ENCODE results near the gene ABCC3.
"Not testable (repeated sequence)": the region's sequence is repeated elsewhere in the genome, so short reads cannot be mapped to it uniquely, and the experiment has no call there.

ABCC3 gene

DNA sequence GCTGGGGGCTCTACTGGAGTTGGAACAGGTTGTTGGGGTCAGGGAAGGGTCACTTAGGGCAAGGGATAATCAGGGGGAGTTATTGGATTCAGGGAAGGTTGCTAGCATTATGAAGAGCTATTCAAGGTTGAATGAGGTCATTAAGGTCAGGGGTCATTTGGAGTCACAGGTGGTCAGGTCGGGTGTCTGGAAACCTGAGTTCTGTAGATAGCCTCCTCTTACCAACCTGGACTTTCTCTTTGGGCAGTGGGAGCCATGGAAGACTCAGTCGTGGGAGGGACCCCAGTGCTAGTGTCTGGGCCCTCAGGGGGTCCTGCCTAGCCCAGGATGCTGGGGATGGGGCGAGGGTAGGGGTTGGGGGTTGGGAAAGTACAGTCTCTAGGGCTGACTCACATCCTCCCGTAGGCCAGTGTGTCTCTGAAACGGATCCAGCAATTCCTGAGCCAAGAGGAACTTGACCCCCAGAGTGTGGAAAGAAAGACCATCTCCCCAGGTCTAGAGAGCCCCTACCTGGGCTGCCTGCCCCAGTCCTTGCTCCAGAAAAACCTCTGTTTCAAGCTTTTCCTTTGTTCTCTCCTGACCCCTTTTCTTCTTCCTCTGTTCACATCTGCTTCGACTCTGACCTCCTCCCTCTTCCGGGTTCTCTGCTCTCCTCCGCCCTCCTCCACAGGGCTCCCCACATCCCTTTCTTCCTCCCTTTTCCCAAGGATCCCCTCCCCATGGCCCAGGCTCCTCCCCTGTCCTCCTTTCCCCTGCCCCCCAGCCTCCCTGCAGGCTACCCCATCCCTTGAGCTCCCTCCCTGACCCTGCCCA is 33.5 kb downstream of the ABCC3 start:
- DNase-seq, result no peak

DNA sequence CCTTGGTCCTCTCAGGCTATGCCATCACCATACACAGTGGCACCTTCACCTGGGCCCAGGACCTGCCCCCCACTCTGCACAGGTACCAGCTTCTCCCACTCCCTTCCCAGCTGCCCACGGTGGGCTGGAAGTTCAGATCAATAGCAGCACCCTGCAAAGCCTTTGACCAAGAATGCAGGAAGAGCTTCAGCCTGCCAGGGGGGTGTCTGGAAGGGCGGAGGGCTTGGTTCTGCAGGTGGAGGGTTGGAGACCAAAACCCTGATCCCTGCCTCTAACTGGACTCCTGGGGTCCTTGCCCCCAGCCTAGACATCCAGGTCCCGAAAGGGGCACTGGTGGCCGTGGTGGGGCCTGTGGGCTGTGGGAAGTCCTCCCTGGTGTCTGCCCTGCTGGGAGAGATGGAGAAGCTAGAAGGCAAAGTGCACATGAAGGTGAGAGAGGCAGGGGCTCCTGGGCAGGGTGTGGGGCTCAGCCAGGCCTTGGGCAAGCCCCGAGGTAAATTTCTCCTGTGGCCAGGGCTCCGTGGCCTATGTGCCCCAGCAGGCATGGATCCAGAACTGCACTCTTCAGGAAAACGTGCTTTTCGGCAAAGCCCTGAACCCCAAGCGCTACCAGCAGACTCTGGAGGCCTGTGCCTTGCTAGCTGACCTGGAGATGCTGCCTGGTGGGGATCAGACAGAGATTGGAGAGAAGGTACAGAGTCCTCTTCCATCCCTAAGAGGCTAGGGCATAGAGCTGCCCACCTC is 34.3 kb downstream of the ABCC3 start:
- DNase-seq, result no peak

DNA sequence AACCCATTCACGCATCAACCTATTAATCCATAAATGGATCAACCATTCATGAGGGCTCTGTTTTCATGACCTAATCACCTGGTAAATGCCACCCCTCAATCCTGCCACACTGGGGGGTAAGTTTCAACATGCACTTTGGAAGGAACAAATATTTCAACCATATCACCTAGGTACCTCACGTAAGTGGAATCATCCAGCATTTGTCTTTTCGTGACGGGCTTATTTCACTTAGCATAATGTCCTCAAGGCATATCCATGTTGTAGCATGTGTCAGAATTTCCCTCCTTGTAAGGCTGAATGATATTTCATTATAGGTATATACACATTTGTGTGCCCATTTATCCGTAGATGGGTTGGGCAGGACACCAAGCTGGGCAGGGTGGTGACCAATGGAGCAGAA is 37.4 kb downstream of the ABCC3 start:
- no peak for DNase-seq

DNA sequence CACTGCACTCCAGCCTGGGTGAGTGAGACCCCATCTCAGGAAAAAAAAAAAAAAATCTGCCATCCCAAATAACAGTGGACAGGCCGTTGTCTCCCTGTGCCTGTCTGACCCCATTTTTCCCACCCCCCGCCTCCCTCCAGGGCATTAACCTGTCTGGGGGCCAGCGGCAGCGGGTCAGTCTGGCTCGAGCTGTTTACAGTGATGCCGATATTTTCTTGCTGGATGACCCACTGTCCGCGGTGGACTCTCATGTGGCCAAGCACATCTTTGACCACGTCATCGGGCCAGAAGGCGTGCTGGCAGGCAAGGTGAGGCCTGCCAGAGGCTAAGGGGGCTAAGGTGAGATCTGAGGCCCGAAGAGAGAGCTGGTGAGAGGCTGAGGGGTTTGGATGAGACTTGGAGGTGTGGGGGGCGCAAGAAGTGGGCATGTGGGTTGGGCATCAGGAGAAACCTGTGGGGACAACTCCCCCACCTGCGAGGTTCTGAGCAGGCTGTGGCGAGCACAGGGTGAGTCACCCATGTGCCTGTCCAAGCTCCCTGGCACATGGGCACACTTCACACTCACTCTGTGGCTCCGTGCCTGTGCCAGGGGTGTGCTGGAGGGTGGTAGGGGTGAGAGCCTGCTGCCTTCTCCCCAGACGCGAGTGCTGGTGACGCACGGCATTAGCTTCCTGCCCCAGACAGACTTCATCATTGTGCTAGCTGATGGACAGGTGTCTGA is 38.3 kb downstream of the ABCC3 start:
- DNase-seq, result no peak

DNA sequence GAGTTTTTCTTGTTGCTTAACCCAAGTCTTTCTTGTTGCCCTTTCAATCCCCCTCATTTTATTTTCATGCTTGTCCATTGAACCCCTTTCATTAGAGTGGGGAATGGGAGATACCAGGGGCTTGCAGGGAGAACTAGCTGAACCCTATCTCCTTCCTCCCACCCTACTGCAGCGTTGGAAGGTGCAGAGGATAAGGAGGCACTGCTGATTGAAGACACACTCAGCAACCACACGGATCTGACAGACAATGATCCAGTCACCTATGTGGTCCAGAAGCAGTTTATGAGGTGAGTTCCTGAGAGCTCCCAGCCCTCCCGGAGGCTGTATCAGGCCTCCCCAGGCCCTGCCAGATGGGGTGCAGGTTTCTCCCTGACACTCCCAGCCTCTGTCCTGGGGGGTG is 40.5 kb downstream of the ABCC3 start:
- no peak for DNase-seq

DNA sequence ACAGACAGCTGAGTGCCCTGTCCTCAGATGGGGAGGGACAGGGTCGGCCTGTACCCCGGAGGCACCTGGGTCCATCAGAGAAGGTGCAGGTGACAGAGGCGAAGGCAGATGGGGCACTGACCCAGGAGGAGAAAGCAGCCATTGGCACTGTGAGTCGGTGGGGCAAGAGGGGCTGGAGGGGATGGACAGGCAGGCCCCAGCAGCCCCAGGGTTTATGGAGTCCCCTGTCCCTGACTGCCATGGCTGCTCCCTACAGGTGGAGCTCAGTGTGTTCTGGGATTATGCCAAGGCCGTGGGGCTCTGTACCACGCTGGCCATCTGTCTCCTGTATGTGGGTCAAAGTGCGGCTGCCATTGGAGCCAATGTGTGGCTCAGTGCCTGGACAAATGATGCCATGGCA is 40.9 kb downstream of the ABCC3 start:
- DNase-seq, result no peak

DNA sequence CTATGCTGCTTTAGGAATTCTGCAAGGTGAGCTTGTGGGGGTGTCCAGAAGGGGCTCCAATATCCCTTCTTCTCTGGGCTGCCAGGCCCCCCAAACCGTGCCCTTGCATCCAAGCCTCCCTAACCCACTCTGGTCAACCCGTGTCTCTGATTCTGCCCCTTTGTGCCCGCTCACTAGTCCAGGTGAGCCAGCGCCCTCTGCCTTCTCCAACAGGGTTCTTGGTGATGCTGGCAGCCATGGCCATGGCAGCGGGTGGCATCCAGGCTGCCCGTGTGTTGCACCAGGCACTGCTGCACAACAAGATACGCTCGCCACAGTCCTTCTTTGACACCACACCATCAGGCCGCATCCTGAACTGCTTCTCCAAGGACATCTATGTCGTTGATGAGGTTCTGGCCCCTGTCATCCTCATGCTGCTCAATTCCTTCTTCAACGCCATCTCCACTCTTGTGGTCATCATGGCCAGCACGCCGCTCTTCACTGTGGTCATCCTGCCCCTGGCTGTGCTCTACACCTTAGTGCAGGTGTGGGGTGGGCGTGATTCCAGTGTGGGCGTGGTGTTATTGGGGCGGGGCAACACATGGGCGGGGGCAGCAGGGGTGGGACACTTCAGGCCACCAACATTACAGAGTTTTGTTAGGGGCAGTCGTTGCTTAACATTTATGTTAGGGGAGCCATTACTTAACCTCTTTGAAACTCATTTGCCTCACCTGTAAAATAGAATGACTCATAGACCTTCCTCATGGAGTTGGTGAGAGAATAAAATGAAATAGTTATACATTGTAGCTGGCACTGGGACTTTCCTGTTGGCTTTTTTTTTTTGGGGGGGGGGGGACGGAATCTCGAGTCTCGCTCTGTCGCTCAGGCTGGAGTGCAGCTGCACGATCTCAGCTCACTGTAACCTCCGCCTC is 41.6 kb downstream of the ABCC3 start:
- no peak for DNase-seq

DNA sequence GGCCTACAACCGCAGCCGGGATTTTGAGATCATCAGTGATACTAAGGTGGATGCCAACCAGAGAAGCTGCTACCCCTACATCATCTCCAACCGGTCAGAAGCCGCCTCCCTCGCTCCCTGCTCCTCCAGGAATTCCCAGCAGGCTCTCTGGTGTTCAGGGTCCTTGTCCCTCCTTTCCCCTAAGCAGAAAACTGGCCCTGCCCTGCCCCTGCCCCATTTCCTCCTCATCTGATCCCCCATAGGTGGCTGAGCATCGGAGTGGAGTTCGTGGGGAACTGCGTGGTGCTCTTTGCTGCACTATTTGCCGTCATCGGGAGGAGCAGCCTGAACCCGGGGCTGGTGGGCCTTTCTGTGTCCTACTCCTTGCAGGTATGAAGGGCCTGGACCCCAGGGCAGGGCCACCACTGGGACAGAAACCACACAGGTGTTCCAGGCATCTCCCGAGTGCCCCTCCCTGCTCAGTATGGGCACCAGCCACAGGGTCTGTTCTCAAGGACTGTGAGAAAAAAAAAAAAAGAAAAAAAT is 43.2 kb downstream of the ABCC3 start:
- DNase-seq, result no peak

DNA sequence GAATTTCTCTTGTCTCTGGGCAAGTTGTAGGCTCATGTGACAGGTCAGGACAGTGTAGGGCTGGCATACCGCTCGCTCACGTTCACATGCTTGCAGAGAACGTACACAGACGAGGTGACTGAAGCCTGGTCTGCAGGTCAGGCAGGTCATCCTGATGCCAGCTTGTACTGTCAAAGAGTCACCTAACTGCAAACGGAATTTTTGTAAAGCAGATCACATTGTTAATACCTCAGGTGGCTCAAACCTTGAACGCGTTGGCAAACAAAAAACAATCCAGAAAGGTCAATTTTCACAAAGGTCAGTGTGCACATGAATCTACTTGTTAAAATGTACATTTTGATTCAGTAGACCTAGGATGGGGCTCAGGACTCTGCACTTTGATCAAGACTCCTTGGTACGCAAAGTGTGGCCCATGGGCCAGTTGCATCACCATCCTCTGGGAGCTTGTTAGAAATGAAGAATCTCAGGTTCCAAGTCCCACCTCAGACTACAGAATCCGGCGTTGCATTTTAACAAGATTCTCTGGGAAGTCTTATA is 44.4 kb downstream of the ABCC3 start:
- no peak for DNase-seq

DNA sequence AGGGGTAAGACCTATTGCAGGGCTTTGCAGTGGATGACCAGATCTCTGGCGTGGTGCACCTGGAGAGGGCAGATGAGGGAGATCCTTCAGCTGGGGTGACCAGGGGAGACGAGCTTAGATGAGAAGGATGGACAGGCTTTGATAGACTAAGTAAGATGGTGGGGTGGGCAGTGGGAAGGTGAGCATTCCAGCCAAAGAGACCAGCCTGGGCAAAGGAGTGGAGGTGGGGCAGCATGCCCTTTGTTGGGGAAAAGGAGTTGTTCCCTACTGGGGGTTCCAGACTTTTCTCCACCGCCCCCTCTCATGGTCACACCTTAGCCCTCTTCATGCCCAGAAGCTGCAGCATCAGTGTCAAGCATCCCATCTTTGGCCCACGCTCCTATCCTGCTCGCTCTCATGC is 45.4 kb downstream of the ABCC3 start:
- DNase-seq, result no peak

DNA sequence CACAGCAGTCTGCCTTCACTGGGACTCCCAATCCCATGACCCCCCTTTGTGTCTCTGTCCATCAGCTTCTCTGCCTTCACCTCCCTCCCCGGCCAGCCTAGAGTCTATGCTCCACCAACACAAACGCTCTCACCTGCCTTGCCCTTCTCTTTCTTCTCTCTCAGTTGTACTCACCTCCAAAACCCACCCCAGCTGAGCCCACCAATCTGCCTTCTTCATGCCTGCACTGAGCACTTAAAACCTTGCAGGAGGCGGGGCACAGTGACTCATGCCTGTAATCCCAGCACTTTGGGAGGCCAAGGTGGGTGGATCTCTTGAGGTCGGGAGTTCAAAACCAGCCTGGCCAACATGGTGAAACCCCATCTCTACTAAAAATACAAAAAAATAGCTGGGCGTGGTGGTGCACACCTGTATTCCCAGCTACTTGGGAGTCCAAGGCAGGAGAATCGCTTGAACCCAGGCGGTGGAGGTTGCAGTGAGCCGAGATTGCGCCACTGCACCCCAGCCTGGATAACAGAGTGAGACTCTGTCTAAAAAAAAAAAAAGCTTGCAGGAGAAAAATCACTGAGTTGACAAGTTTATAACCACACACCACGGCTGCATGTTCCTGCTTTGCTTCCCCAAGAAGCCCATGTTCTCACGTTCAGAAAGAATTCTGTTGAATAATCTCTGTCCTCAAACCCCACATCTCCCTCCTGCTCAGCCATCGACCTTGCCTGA is 46.0 kb downstream of the ABCC3 start:
- DNase-seq, result not testable (repeated sequence)

DNA sequence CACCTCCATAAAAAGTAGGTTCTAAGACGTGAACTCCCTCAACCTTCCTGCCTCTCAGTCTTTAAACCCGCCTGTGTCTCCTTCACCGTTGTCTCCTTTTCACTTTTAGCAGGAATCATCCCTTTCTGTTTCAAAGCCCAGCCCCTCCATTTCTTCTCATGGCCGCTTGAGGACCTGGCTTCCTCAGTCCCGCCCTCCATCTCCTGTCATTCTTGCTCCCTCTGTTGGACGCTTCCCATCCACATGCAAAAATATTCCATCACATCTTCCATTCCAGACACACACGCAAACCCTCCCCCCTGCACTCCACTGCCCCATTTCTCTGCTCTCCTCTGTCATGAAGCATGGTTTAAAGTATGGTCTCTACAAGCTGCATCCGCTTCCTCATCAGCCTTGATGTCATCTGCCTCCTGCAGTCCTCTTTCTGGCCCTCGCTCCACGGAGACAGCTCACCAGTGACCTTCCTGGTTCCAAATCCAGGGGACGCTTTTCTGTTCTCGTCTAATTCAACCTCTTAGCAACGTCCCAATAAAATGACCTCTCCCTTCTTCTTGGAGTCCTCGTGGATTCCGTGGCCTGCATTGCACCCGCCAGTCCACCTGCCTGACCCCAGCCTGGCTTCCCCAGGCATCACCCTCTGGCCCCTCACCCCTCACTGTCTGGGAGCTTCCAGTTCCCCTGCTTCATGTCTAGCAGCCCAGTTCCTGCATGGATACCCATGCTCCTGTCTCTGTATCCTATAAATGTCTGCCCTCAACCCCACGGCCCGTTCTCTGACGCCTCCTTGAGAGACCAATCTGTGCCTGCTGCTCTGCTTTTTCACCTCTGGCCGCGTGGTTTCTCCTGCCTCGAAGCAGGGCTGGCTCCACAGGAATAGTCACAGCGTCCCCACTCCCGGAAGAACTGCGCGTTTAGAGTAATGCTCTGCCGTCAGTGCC is 46.9 kb downstream of the ABCC3 start:
- DNase-seq, result no peak

DNA sequence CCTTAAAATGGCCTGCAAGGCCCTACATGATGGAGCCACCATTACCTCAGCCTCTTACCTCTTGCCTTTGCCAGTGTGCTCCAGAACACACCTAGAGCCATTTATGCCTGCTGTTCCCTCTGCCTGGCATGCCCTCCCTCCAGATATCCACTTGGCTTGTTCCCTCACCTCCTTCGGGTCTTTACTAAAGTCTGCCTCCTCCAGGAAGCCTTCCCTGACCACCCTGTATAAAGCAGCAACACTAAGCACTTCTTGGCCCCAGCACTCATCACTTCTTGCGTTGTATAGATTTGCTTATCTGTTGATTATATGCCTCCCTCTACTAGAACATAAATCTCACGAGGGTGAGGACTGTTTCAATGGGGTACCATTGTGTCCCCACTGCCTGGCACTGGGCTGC is 47.8 kb downstream of the ABCC3 start:
- no peak for DNase-seq

DNA sequence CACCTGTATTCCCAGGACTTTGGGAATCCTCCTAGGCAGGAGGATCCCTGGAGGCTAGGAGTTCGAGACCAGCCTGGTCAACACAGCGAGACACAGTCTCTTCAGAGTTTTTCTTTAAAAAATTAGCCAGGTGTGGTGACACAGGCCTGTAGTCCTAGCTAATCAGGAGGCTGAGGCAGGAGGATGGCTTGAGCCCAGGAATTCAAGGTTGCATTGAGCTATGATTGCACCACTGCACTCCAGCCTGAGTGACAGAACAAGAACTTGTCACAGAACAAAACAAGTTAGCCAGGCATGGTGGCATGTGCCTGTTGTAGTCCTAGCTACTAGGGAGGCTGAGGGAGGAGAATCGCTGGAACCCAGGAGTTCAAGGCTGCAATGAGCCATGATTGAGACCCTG is 48.3 kb downstream of the ABCC3 start:
- DNase-seq, result no peak

DNA sequence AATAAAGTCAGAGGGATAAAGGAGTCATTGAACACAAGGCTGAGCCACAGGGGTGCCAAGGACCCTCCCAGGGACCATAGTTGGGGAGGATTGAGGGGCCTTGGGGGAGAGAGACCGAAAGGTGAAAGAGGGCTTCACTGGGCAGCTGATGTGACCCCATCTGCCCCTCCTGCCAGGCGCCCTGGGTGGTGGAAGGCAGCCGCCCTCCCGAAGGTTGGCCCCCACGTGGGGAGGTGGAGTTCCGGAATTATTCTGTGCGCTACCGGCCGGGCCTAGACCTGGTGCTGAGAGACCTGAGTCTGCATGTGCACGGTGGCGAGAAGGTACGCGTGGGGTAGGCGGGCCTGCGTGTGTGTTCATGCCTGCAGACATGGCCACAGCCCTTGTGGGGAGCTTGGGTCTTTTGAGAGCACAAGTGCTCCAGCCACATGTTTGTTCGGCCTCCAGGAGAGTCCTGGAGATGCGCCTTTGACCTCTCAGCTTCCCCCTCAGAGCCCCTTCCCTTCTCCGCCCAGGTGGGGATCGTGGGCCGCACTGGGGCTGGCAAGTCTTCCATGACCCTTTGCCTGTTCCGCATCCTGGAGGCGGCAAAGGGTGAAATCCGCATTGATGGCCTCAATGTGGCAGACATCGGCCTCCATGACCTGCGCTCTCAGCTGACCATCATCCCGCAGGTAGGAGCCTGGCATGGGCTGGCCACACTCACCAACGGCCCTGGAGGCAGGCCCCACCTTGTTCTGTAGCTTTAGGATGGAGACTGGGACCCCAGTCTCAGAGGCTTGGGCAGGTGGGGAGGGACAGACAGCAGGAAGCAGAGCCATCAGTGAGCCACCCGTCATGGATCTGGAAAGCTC is 49.0 kb downstream of the ABCC3 start:
- no peak for DNase-seq

DNA sequence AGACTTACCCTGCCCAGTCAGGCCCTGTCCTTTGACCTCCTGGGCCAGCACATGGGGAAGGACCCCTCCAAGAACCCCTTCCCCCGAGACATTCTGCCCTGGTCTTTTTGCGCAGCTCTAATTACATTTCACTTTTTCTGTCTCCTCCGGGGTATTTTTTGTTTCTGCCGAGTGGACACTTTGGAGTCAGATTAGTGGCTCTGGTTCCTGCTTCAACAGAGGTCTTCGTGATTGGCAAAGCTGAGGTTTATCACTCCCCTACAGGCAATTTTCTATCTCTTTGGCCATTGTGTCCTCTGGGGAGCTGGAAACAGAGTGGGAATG is 49.6 kb downstream of the ABCC3 start:
- DNase-seq, result no peak

DNA sequence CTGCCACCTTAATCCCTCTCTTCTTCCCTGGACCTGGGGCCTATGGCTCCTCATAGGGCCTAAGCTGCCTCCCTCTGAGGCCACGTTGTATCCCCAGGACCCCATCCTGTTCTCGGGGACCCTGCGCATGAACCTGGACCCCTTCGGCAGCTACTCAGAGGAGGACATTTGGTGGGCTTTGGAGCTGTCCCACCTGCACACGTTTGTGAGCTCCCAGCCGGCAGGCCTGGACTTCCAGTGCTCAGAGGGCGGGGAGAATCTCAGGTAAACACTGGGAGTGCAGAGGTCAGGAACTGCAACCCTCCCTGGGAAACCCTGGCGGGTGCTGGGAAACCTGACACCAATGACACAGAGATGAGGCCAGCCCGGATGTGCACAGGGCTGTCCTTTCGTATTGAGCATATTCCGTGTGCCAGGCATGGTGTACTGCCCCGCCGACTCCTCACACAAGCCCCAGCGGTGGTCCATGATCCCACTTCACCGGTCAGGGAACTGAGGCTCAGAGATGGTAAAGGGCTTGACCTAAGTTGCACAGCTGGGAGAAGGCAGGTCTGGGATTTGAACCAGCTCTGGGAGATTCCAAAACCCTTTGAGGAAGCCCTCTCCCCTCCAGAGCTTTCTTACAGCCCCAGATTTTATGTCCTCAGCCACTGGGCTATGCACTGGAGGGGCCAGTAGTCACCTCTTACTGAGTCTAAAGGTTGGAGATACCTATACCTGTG is 50.1 kb downstream of the ABCC3 start:
- DNase-seq, result no peak

DNA sequence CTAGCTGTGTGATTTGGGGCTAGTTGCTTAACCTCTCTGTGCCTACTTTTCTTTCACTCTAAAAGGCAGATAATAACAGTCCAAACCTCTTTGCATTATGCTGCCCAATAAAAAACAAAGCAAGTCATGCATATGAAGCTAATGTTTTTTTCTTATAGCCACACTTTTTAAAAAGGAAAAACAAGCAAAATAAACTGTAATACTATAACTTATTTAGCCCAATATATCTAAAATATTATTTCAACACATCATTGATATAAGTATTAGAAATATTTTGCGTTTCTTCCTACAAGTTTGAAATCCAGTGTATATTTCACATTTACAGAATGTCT is 50.6 kb downstream of the ABCC3 start:
- no peak for DNase-seq
